OCI-LY1 (cell line): ENCODE data around the gene AP2A2.

ENCODE experiments used
- H2AFZ ChIP-seq: fragments of 200-600 bp; sonication (generic), shearing (Covaris generic); 2 replicates; pipeline ENCODE4 v1.6.0; 2014; ENCODE audit warnings: antibody characterized with exemption, mild to moderate bottlenecking, low read length
- H3F3A ChIP-seq: fragments of 200-600 bp; sonication (generic), shearing (Covaris generic); 2 replicates; pipeline ENCODE4 v1.6.0; 2014; ENCODE audit warnings: mild to moderate bottlenecking, antibody characterized with exemption, low read length, moderate library complexity; ENCODE audit not compliant: insufficient read depth
- H3K27ac ChIP-seq: fragments of 200-600 bp; sonication (generic); 2 replicates; pipeline ENCODE4 v1.5.1; 2014; ENCODE audit warnings: low read length, mixed run types, mild to moderate bottlenecking, low read depth; ENCODE audit not compliant: poor library complexity, severe bottlenecking
- H3K27me3 ChIP-seq: fragments of 200-600 bp; sonication (generic); 2 replicates; pipeline ENCODE4 v1.6.0; 2014; ENCODE audit warnings: antibody characterized with exemption, mild to moderate bottlenecking, low read length, moderate library complexity; ENCODE audit not compliant: insufficient read depth
- H3K36me3 ChIP-seq: fragments of 200-600 bp; sonication (generic); 2 replicates; pipeline ENCODE4 v1.6.1; 2014; ENCODE audit warnings: mild to moderate bottlenecking, antibody characterized with exemption, low read length, moderate library complexity, mixed read lengths; ENCODE audit not compliant: insufficient read depth
- H3K4me1 ChIP-seq: fragments of 200-600 bp; sonication (generic); 2 replicates; pipeline ENCODE4 v1.5.1; 2014; ENCODE audit warnings: mild to moderate bottlenecking, low read length, moderate library complexity; ENCODE audit not compliant: insufficient read depth, severe bottlenecking
- H3K4me2 ChIP-seq: fragments of 200-600 bp; sonication (generic), shearing (Covaris generic); 2 replicates; pipeline ENCODE4 v1.6.1; 2014; ENCODE audit warnings: low read length
- H3K4me3 ChIP-seq: fragments of 200-600 bp; sonication (generic); 2 replicates; pipeline ENCODE4 v1.5.1; 2014; ENCODE audit warnings: low read length, low read depth, mild to moderate bottlenecking, mixed read lengths; ENCODE audit not compliant: poor library complexity, severe bottlenecking
- H3K79me2 ChIP-seq: fragments of 200-600 bp; shearing (Covaris generic); 2 replicates; pipeline ENCODE4 v1.6.1; 2016; ENCODE audit warnings: mixed run types, low read length, mixed read lengths; ENCODE audit not compliant: insufficient read depth
- H3K9ac ChIP-seq: fragments of 200-600 bp; sonication (generic), shearing (Covaris generic); 2 replicates; pipeline ENCODE4 v1.6.1; 2014; ENCODE audit warnings: mild to moderate bottlenecking, low read length, mixed read lengths
- H3K9me2 ChIP-seq: fragments of 200-600 bp; sonication (generic), shearing (Covaris generic); 2 replicates; pipeline ENCODE4 v1.6.1; 2014; ENCODE audit warnings: low read depth, mild to moderate bottlenecking, low read length, mixed read lengths
- H3K9me3 ChIP-seq: fragments of 200-600 bp; shearing (Covaris generic); 2 replicates; pipeline ENCODE4 v1.6.1; 2014; ENCODE audit warnings: low read length, mixed read lengths
- H4K20me1 ChIP-seq: fragments of 200-600 bp; sonication (generic), shearing (Covaris generic); 2 replicates; pipeline ENCODE4 v1.6.0; 2016; ENCODE audit warnings: mild to moderate bottlenecking, low read length; ENCODE audit not compliant: insufficient read depth
- EZH2 ChIP-seq: fragments of 200-600 bp; sonication (generic), shearing (Covaris generic); IDR thresholded peaks from 2 replicates; pipeline ENCODE4 v1.8.0; 2017; ENCODE audit warnings: borderline replicate concordance, mixed run types, mild to moderate bottlenecking, antibody characterized with exemption, low read length, moderate library complexity, mixed read lengths
- TF ChIP-seq, protein P1 (sequence below): fragments of 200-600 bp; sonication (generic), shearing (Covaris generic); IDR thresholded peaks from 2 replicates; pipeline ENCODE4 v1.5.1; 2017; ENCODE audit warnings: mild to moderate bottlenecking, antibody characterized with exemption, low read length, moderate library complexity, mixed read lengths

The AP2A2 gene

GRCh38 chr11:925496-926301 is at the start of gene AP2A2:
AP2A2 (plus strand) TSS chr11:925870; CDS start chr11:926022, 152 bp downstream.
- Histone ChIP-seq H3K27me3 (no peaks in the 10 kb centered on the region), H3K4me2 (peak within 1 kb of the TSS; percentile 94), H3K4me3 (peak within 1 kb of the TSS; percentile 83), H3K9me2 (no peaks in the 10 kb centered on the region), H3K79me2 (peaks cover 17% of the 10 kb centered on the region), H3F3A (no peaks in the 10 kb centered on the region), H3K4me1 (peaks cover 22% of the 10 kb centered on the region), H3K27ac (peak within 1 kb of the TSS; percentile 50), H3K9me3 (no peaks in the 10 kb centered on the region), H3K9ac (peak within 1 kb of the TSS; percentile 96), H3K36me3 (peaks cover 21% of the 10 kb centered on the region; the same call in 1 of the 2 replicates), H2AFZ (no peak within 1 kb of the TSS), H4K20me1 (no peaks in the 10 kb centered on the region)
- TF ChIP-seq, protein P1, sequence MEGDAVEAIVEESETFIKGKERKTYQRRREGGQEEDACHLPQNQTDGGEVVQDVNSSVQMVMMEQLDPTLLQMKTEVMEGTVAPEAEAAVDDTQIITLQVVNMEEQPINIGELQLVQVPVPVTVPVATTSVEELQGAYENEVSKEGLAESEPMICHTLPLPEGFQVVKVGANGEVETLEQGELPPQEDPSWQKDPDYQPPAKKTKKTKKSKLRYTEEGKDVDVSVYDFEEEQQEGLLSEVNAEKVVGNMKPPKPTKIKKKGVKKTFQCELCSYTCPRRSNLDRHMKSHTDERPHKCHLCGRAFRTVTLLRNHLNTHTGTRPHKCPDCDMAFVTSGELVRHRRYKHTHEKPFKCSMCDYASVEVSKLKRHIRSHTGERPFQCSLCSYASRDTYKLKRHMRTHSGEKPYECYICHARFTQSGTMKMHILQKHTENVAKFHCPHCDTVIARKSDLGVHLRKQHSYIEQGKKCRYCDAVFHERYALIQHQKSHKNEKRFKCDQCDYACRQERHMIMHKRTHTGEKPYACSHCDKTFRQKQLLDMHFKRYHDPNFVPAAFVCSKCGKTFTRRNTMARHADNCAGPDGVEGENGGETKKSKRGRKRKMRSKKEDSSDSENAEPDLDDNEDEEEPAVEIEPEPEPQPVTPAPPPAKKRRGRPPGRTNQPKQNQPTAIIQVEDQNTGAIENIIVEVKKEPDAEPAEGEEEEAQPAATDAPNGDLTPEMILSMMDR, result peak; percentile 50
- no peak for TF ChIP-seq EZH2

DNA sequence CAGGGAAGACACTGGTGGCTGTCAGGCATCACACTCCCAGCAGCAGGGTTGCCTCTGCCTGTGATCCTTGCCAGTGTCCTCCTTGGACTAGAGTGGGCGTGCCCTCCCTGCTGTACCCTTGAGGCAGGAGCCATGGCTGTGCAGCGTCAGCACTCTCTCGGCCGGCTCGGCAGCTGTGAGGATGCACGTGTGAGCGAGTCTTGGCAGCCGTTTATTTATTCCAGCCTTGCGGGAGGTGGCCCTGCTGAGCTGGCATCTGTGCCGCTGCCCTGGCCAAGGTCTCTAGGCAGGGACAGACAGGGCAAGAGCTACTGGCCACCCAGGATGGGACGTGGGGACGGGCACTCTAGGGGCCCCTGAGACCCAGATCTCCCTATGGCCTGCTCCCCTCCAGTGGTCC is 49.1 kb upstream of the AP2A2 start:
- H3F3A ChIP-seq, result no peaks in the 10 kb centered on the region
- H3K27ac ChIP-seq, result no peak overlapping the region
- peaks cover 11% of the 10 kb centered on the region for H3K36me3 ChIP-seq

GRCh38 chr11:877565-877964 is 48.1 kb upstream of the AP2A2 start:
- Histone ChIP-seq H3K4me2 (no peak overlapping the region), H3K36me3 (peaks cover 13% of the 10 kb centered on the region), H3K9ac (no peak overlapping the region), H3K27me3 (no peaks in the 10 kb centered on the region), H3K9me3 (no peaks in the 10 kb centered on the region), H3K4me3 (no peak overlapping the region), H3K79me2 (no peaks in the 10 kb centered on the region), H3F3A (no peaks in the 10 kb centered on the region), H2AFZ (no peak overlapping the region), H4K20me1 (no peaks in the 10 kb centered on the region), H3K27ac (no peak overlapping the region), H3K4me1 (no peaks in the 10 kb centered on the region), H3K9me2 (no peaks in the 10 kb centered on the region)
- no peak for TF ChIP-seq EZH2
- TF ChIP-seq, protein P1, result no peak

More for the DNA sequence above, 49.1 kb upstream of the AP2A2 start:
- H3K27me3 ChIP-seq, result no peaks in the 10 kb centered on the region
- H3K79me2 ChIP-seq, result no peaks in the 10 kb centered on the region
- H3K4me1 ChIP-seq, result no peaks in the 10 kb centered on the region
- no peak overlapping the region for H3K4me2 ChIP-seq
- no peak overlapping the region for H3K4me3 ChIP-seq
- H3K9me2 ChIP-seq, result no peaks in the 10 kb centered on the region
- no peak overlapping the region for H2AFZ ChIP-seq
- TF ChIP-seq, protein P1, result no peak
- TF ChIP-seq EZH2, result no peak
- H3K9ac ChIP-seq, result no peak overlapping the region
- no peaks in the 10 kb centered on the region for H3K9me3 ChIP-seq
- no peaks in the 10 kb centered on the region for H4K20me1 ChIP-seq
